AG04449 (cell line): ENCODE data around the gene NSUN7.

ENCODE experiments used
- CTCF ChIA-PET: fragments of 350-600 bp; formaldehyde crosslinking; extraction: SDS; loops from one replicate; lab custom pipeline; 2021; ENCODE audit warnings: antibody characterized with exemption; lab: Yijun Ruan, JAX
- POLR2A ChIA-PET: fragments of 400-600, 350-600 bp; formaldehyde crosslinking; extraction: SDS; loops from one replicate; lab custom pipeline; 2020; ENCODE audit warnings: antibody characterized with exemption, inconsistent platforms; lab: Yijun Ruan, JAX
- DNase-seq: peaks from one replicate; pipeline ENCODE4 v3.0.0-alpha.2; 2010; ENCODE audit warnings: low read depth, low spot score
- H3K4me3 ChIP-seq: 2 replicates; pipeline ENCODE4 v1.5.1; 2011; ENCODE audit warnings: low read depth, mild to moderate bottlenecking, control low read depth, low read length
- CTCF ChIP-seq: IDR thresholded peaks from one replicate; pipeline ENCODE4 v1.5.1; 2011; ENCODE audit warnings: mild to moderate bottlenecking, moderate library complexity, low read length, control low read depth, inconsistent platforms; ENCODE audit not compliant: insufficient read depth; ENCODE audit errors: missing control alignments

The NSUN7 gene

GRCh38 chr4:40833212-40833611, 83.5 kb downstream of the NSUN7 start:
- CTCF ChIA-PET, result interaction anchor here (0.6 to 7.3 kb wide), 2 partner anchors 7 to 266 kb away, joined by 3 to 55 read pairs; no protein-coding TSS in a partner anchor
- TF ChIP-seq CTCF, result no peak
- POLR2A ChIA-PET, result no interaction called here
- no peak for DNase-seq
- H3K4me3 ChIP-seq, result no peak overlapping the region

- TF ChIP-seq CTCF, result no peak
- POLR2A ChIA-PET, result no interaction called here
- H3K4me3 ChIP-seq, result no peak overlapping the region
- DNase-seq, result no peak
- CTCF ChIA-PET, result interaction anchor here (0.6 to 1.2 kb wide), 4 partner anchors 8 to 60 kb away, joined by 3 read pairs; no protein-coding TSS in a partner anchor
These were observed 87.5 kb downstream of the NSUN7 start for GRCh38 chr4:40837094-40837870.

GRCh38 chr4:40838742-40839141, 89.0 kb downstream of the NSUN7 start:
- DNase-seq, result no peak
- ChIA-PET POLR2A (no interaction called here), CTCF (interaction anchor here (1.1 to 3.6 kb wide), 6 partner anchors 9 to 86 kb away, joined by 3 to 55 read pairs (median 6); no protein-coding TSS in a partner anchor)
- H3K4me3 ChIP-seq, result no peak overlapping the region
- no peak for TF ChIP-seq CTCF

GRCh38 chr4:40840255-40840984, 90.7 kb downstream of the NSUN7 start:
- ChIA-PET POLR2A (no interaction called here), CTCF (interaction anchor here (0.7 to 3.6 kb wide), 43 partner anchors 9 to 413 kb away, joined by 3 to 55 read pairs (median 6); partner anchors contain the start of gene APBB2)
- TF ChIP-seq CTCF, result no peak
- DNase-seq, result no peak
- H3K4me3 ChIP-seq, result no peak overlapping the region

- DNase-seq, result peak; percentile 50
- POLR2A ChIA-PET, result no interaction called here
- CTCF ChIA-PET, result interaction anchor here (0.7 to 3.6 kb wide), 42 partner anchors 8 to 413 kb away, joined by 3 to 55 read pairs (median 6); partner anchors contain the start of gene APBB2
- TF ChIP-seq CTCF, result peak; percentile 85
- no peak overlapping the region for H3K4me3 ChIP-seq
These were observed 91.3 kb downstream of the NSUN7 start for GRCh38 chr4:40840985-40841571.
